ENCODE measurements around the gene PLA2G6.

DNA sequence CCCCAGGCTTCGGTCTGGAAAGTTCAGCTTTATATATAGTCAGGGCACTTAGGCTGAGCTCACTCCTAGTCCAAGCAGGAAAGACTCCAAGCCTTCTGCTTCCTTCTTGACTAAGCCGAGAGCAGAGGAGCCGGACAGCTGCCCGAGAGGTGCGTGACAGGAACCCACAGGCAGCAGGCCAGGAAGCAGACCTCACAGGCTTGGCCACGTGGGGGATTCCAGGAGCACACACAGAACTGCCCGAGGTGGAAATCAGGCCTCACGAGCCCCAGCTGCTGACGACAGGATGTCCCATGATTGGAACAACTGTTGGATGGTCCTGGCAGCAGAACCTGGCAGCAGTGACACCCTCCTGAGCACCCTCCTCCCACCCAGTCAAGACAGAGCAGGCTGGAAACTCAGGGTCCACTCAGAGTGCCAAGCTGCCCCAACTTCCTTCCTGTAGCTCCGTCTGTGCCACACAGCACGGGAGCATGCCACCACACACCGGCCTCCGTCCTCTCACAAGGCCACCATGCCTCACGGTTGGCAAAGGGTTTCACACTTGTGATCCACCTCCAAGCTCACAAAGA, 5.4 kb downstream of the PLA2G6 start:
- TF ChIP-seq, protein P1, sequence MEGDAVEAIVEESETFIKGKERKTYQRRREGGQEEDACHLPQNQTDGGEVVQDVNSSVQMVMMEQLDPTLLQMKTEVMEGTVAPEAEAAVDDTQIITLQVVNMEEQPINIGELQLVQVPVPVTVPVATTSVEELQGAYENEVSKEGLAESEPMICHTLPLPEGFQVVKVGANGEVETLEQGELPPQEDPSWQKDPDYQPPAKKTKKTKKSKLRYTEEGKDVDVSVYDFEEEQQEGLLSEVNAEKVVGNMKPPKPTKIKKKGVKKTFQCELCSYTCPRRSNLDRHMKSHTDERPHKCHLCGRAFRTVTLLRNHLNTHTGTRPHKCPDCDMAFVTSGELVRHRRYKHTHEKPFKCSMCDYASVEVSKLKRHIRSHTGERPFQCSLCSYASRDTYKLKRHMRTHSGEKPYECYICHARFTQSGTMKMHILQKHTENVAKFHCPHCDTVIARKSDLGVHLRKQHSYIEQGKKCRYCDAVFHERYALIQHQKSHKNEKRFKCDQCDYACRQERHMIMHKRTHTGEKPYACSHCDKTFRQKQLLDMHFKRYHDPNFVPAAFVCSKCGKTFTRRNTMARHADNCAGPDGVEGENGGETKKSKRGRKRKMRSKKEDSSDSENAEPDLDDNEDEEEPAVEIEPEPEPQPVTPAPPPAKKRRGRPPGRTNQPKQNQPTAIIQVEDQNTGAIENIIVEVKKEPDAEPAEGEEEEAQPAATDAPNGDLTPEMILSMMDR (IDR thresholded peaks at IDR 0.05), result no peak
- TF ChIP-seq POLR2A (IDR thresholded peaks at IDR 0.05), result no peak
- TF ChIP-seq POLR2AphosphoS5 (IDR thresholded peaks at IDR 0.05; ENCODE audit: insufficient read depth in 1 of 2, low read depth in 1 of 2), result peak; percentile 82 to 91
